Esophagus (tissue), 2 donors: ENCODE results near the gene TRIP13. TPM values are rescaled to one million over a fixed set of nuclear protein-coding genes. Genes with fewer than 3 reads are reported as not detected.
"Not testable (repeated sequence)": the region's sequence is repeated elsewhere in the genome, so short reads cannot be mapped to it uniquely, and the experiment has no call there.

Experiments used
- H3K27ac ChIP-seq, 2 donors: one replicate each; pipeline ENCODE4 v1.5.1; 2013; ENCODE audit warnings: low read depth in 2 of 2, mild to moderate bottlenecking in 2 of 2, inconsistent platforms in 1 of 2, low read length in 1 of 2, moderate library complexity in 1 of 2
- H3K27me3 ChIP-seq, 2 donors: one replicate each; pipeline ENCODE4 v1.6.1; 2013; ENCODE audit warnings: low read length in 2 of 2, control low read depth in 1 of 2, mild to moderate bottlenecking in 1 of 2; ENCODE audit not compliant: insufficient read depth in 2 of 2, control insufficient read depth in 1 of 2
- H3K36me3 ChIP-seq, 2 donors: one replicate each; pipeline ENCODE4 v1.6.1; 2013; ENCODE audit warnings: low read length in 1 of 2; ENCODE audit not compliant: control insufficient read depth in 2 of 2, insufficient read depth in 2 of 2
- H3K4me1 ChIP-seq, 2 donors: one replicate each; pipeline ENCODE4 v1.6.1; 2013; ENCODE audit warnings: low read length in 1 of 2; ENCODE audit not compliant: control insufficient read depth in 2 of 2, insufficient read depth in 2 of 2
- H3K4me3 ChIP-seq, 2 donors: one replicate each; pipeline ENCODE4 v1.5.1; 2013; ENCODE audit warnings: low read length in 2 of 2, mild to moderate bottlenecking in 2 of 2, low read depth in 1 of 2, moderate library complexity in 1 of 2
- H3K9me3 ChIP-seq, 2 donors: one replicate each; pipeline ENCODE4 v1.6.1; 2013; ENCODE audit warnings: mild to moderate bottlenecking in 2 of 2, low read depth in 1 of 2, low read length in 1 of 2, moderate library complexity in 1 of 2; ENCODE audit not compliant: control insufficient read depth in 2 of 2, insufficient read depth in 1 of 2
- WGBS, 2 donors: extraction: QIAGEN DNeasy Blood & Tissue Kit; methylation state at CpG; one replicate each; pipeline ENCODE4 v1.1.7; 2013; 5-methylcytosine and 5-hydroxymethylcytosine counted together
- polyA plus RNA-seq, 2 donors: library from polyadenylated mRNA; stranded (reverse); fragments of 200-250 nt; gene quantifications; one replicate each; pipeline ENCODE4 v1.2.3, GENCODE V29; 2013
- donor health status: healthy with polysubstance abuse.
- donor health status: Bipolar disorder and iron deficiency.

TRIP13 gene
- polyA plus RNA-seq, 2 donors, result 4.3 to 6.6 TPM

DNA sequence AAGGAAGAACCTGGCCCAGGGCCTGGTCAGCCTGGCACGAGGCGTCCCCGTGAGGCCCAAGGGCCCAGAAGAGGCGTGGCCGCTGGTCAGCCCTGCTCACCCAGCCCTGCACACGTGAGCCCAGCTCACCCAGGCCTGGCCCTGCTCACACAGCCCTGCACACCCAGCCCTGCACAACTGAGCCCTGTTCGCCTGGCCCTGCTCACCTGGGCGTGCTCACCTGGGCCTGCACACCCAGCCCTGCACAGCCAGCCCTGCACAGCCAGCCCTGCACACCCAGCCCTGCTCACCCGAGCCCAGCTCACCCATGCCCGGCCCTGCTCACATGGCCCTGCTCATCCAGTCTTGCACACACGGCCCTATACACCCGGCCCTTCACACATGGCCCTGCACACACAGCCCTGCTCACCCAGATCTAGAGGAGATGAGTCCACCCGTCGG is 44.0 kb upstream of the TRIP13 start:
- WGBS, 2 donors, result 86 to 91% methylated on average over 13 to 14 of the region's 14 CpGs
- H3K4me3 ChIP-seq, result no peak overlapping the region

GRCh38 chr5:849651-850301 is 42.9 kb upstream of the TRIP13 start:
- H3K27ac ChIP-seq, result no peak overlapping the region
- no peak overlapping the region for H3K4me3 ChIP-seq
- WGBS, 2 donors, result 37 to 56% methylated on average over 20 of the region's 20 CpGs
- no peaks in the 10 kb centered on the region for H3K36me3 ChIP-seq
- H3K4me1 ChIP-seq, result peaks cover 0 to 13% of the 10 kb centered on the region in 2 donors
- no peaks in the 10 kb centered on the region for H3K27me3 ChIP-seq
- peaks cover 0 to 2% of the 10 kb centered on the region in 2 donors for H3K9me3 ChIP-seq

More for the DNA sequence above, 44.0 kb upstream of the TRIP13 start:
- Histone ChIP-seq H3K9me3 (peaks cover 0 to 2% of the 10 kb centered on the region in 2 donors), H3K4me1 (peaks cover 0 to 13% of the 10 kb centered on the region in 2 donors), H3K27me3 (no peaks in the 10 kb centered on the region), H3K36me3 (no peaks in the 10 kb centered on the region), H3K27ac (no peak overlapping the region)

DNA sequence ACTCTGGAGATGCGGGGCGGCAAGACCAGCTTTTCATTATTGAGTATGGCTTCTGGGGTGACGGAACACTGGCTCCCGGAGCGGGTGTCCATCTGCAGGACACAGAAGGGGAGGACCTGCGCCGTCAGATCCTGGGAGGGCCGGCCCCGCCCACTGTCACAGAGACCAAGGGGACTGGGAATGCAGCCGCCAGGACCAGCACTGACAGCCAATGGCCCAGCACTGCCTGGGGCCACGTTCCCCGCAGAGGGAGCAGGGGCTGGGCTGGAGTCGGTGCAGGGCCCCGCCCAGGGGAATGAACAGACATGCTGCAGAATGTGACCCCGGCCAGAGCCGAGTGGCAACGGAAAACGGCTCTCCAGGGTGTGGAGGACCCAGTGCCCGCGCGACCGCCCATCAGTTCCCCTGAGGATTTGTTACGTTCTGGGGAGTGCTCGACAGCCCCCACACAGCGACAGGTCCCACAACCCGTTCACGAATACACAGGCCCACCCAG is 42.1 kb upstream of the TRIP13 start, which contains the start of gene ZDHHC11:
ZDHHC11 (minus strand) TSS at position 476 of the 496 bp plus-strand sequence; CDS start at position 92, 384 bp downstream.
- Histone ChIP-seq H3K36me3 (no peaks in the 10 kb centered on the region), H3K4me1 (peaks cover 0 to 13% of the 10 kb centered on the region in 2 donors), H3K27ac (no peak within 1 kb of the TSS), H3K27me3 (no peaks in the 10 kb centered on the region), H3K4me3 (no peak within 1 kb of the TSS), H3K9me3 (peaks cover 0 to 2% of the 10 kb centered on the region in 2 donors)
- 45% methylated on average over 27 of the region's 27 CpGs for WGBS, 2 donors

DNA sequence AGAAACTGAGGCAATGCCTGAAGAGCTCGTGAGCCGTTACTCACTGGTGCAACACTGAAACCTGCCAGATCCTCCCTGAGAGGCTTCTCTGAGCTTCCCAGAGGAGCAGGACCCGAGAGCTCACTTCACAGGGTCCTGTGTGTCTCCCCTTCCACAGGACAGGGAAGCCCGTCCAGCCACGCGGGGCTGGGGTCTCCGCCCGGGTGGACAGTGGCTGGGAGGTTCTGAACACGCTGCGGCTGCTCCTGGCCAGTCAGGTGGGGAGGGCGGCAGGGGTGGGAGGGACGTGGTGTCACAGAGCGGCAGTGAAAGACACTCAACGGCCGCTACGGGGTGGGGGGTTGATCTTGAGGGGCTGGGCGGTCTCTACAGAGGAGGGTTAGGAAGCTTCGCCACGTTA is 41.6 kb upstream of the TRIP13 start:
- Histone ChIP-seq H3K9me3 (peaks cover 0 to 2% of the 10 kb centered on the region in 2 donors), H3K27me3 (no peaks in the 10 kb centered on the region), H3K4me3 (no peak overlapping the region), H3K27ac (no peak overlapping the region), H3K4me1 (peaks cover 0 to 13% of the 10 kb centered on the region in 2 donors), H3K36me3 (no peaks in the 10 kb centered on the region)
- 43 to 49% methylated on average over 19 of the region's 19 CpGs for WGBS, 2 donors

DNA sequence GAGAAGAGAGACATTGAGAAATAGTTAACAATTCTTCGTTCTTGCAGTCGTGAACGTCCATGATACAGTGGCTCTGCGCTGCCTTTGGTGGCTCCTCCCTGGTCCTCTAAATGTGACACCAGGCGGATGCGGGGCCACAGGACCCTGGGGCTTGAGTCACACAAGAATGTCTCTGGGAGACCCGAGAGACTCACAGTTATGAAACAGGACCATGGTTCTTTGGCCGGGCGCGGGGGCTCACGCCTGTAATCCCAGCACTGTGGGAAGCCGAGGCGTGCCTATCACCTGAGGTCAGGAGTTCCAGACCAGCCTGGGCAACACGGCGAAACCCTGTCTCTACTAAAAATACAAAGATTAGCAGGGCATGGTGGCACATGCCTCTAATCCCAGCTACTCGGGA is 41.1 kb upstream of the TRIP13 start:
- no peaks in the 10 kb centered on the region for H3K27me3 ChIP-seq
- 57 to 60% methylated on average over 16 of the region's 16 CpGs for WGBS, 2 donors
- no peak overlapping the region for H3K27ac ChIP-seq
- H3K9me3 ChIP-seq, result peaks cover 0 to 2% of the 10 kb centered on the region in 2 donors
- H3K4me1 ChIP-seq, result peaks cover 0 to 13% of the 10 kb centered on the region in 2 donors
- H3K36me3 ChIP-seq, result no peaks in the 10 kb centered on the region
- H3K4me3 ChIP-seq, result no peak overlapping the region

- Histone ChIP-seq H3K4me1 (peaks cover 0 to 13% of the 10 kb centered on the region in 2 donors), H3K27ac (no peak overlapping the region), H3K9me3 (peaks cover 0 to 2% of the 10 kb centered on the region in 2 donors), H3K4me3 (no peak overlapping the region), H3K36me3 (no peaks in the 10 kb centered on the region), H3K27me3 (no peaks in the 10 kb centered on the region)
- WGBS, 2 donors, result 41 to 51% methylated on average over 5 of the region's 5 CpGs
These were observed 40.7 kb upstream of the TRIP13 start for GRCh38 chr5:852018-852417.

- Histone ChIP-seq H3K27me3 (no peaks in the 10 kb centered on the region), H3K4me1 (peaks cover 0 to 13% of the 10 kb centered on the region in 2 donors), H3K4me3 (no peak overlapping the region), H3K27ac (no peak overlapping the region), H3K9me3 (peaks cover 0 to 2% of the 10 kb centered on the region in 2 donors), H3K36me3 (no peaks in the 10 kb centered on the region)
- WGBS, 2 donors, result 88 to 91% methylated on average over 55 of the region's 55 CpGs
These were observed 40.0 kb upstream of the TRIP13 start for GRCh38 chr5:852431-853401.

DNA sequence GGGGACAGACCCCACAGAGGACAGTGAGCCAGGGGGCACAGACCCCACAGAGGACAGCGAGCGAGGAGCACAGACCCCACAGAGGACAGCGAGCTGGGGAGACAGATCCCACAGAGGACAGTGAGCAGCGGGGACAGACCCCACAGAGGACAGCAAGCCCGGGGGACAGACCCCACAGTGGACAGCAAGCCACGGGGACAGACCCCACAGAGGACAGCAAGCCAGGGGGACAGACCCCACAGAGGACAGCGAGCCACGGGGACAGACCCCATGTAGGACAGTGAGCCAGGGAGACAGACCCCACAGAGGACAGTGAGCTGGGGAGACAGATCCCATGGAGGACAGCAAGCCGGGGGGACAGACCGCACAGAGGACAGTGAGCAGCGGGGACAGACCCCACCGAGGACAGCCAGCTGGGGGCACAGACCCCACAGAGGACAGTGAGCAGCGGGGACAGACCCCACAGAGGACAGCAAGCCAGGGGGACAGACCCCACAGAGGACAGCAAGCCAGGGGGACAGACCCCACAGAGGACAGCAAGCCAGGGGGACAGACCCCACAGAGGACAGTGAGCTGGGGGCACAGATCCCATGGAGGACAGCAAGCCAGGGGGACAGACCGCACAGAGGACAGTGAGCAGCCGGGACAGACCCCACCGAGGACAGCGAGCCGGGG is 39.1 kb upstream of the TRIP13 start:
- WGBS, 2 donors, result 81 to 83% methylated on average over 18 of the region's 18 CpGs
- H3K27ac ChIP-seq, H3K27me3 ChIP-seq, H3K4me3 ChIP-seq, H3K9me3 ChIP-seq, H3K36me3 ChIP-seq: not testable (repeated sequence)
- H3K4me1 ChIP-seq, result peaks cover 0 to 13% of the 10 kb centered on the region in 2 donors

DNA sequence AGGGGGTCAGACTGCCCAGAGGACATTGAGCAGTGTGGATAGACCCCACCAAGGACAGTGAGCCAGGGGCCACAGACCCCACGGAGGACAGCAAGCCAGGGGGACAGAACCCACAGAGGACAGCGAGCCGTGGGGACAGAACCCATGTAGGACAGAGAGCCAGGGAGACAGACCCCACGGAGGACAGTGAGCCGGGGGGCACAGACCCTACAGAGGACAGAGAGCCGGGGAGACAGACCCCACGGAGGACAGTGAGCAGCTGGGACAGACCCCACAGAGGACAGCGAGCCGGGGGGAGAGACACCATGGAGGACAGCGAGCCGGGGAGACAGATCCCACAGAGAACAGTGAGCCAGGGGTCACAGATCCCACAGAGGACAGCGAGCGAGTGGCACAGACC is 38.5 kb upstream of the TRIP13 start:
- H3K27me3 ChIP-seq, result no peaks in the 10 kb centered on the region
- no peaks in the 10 kb centered on the region for H3K9me3 ChIP-seq
- H3K27ac ChIP-seq, result no peak overlapping the region
- H3K36me3 ChIP-seq, result peaks cover 0 to 4% of the 10 kb centered on the region in 2 donors
- WGBS, 2 donors, result 74 to 75% methylated on average over 12 to 13 of the region's 13 CpGs
- no peak overlapping the region for H3K4me3 ChIP-seq
- H3K4me1 ChIP-seq, result peaks cover 0 to 8% of the 10 kb centered on the region in 2 donors
